Testis (tissue), 3 donors: ENCODE measurements around the gene SCGB3A2. TPM values are rescaled to one million over a fixed set of nuclear protein-coding genes. Genes with fewer than 3 reads are reported as not detected.

Source experiments
- DNase-seq: peaks from one replicate; pipeline ENCODE4 v3.0.0-alpha.2; 2019
- H3K27ac ChIP-seq, 2 donors: fragments of 200-600 bp; sonication (generic); one replicate each; pipeline ENCODE4 v1.5.1; 2019
- H3K27me3 ChIP-seq: fragments of 200-600 bp; sonication (generic); one replicate; pipeline ENCODE4 v1.5.1; 2019
- H3K36me3 ChIP-seq: fragments of 200-600 bp; sonication (generic); one replicate; pipeline ENCODE4 v1.5.1; 2017; ENCODE audit warnings: low read depth; ENCODE audit errors: missing control alignments
- H3K4me1 ChIP-seq: fragments of 200-600 bp; sonication (generic); one replicate; pipeline ENCODE4 v1.5.1; 2019
- H3K4me3 ChIP-seq, 2 donors: fragments of 200-600 bp; sonication (generic); one replicate each; pipeline ENCODE4 v1.5.1; 2017 to 2019
- H3K9me3 ChIP-seq: fragments of 200-600 bp; sonication (generic); one replicate; pipeline ENCODE4 v1.5.1; 2017
- CTCF ChIP-seq, 3 experiments: fragments of 450-650 bp in 2 of 3; fragments of 200-600 bp in 1 of 3; sonication (generic) in 1 of 3; IDR thresholded peaks; one replicate each; pipeline ENCODE4 v1.5.1; 2016 to 2019; ENCODE audit warnings: antibody characterized with exemption in 3 of 3, mild to moderate bottlenecking in 2 of 3, moderate library complexity in 1 of 3
- POLR2A ChIP-seq: fragments of 450-650 bp; IDR thresholded peaks from one replicate; pipeline ENCODE4 v1.6.1; 2017; ENCODE audit warnings: antibody characterized with exemption, mild to moderate bottlenecking, moderate library complexity
- WGBS, 2 donors: methylation state at CpG; one replicate each; pipeline ENCODE4 v1.1.5; 2018; 5-methylcytosine and 5-hydroxymethylcytosine counted together
- intact Hi-C: fragments of 100-400 bp; cut with DNase I; formaldehyde crosslinking; loops from one replicate; pipeline ENCODE4 v1.15.1; 2023; ENCODE audit warnings: low total_unique reads
- polyA plus RNA-seq: library from polyadenylated mRNA; stranded (reverse); fragments of 350-450 nt; fragmentation: Illumina TruSeq; extraction: RNeasy Lipid Tissue Mini Kit (QIAGEN cat#74804); gene quantifications from one replicate; pipeline ENCODE4 v1.2.3, GENCODE V29; 2014; ENCODE audit warnings: low read depth, low replicate concordance; ENCODE audit not compliant: insufficient read depth
- total RNA-seq, 2 donors: library from RNA; depleted of rRNA; stranded (reverse); fragments of >200 nt; gene quantifications; one replicate each; pipeline ENCODE4 v1.2.3, GENCODE V29; 2016

SCGB3A2 gene
- total and polyA plus RNA-seq, 3 donors from 2014 or later = not detected

DNA sequence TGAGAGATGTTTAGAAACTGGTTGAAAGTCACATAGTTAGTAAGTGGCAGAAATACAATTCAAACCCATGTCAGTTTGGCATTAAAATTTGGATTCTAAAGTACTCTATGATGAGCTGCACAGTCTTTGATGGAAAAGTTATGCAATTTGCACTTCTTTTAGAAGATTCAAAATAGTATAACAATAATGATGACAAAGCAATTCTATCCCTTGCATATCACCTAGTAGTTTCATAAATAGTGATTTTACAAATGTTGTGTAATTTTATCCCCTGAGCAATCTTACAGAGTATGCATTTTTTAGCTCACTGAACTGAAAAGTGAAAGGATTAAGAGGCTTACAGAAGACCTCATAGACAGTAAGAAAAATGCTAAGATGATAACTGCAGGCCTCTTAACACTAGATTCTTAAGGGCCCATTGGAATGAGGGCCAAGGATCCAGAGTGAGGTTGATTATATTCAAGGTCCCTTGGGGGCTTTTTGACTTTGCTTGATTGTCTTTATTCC lies 24.2 kb downstream of the SCGB3A2 start:
- Histone ChIP-seq H3K36me3 (no peaks in the 10 kb centered on the region), H3K27me3 (no peaks in the 10 kb centered on the region), H3K4me3 (no peak overlapping the region), H3K9me3 (no peaks in the 10 kb centered on the region), H3K27ac (no peak overlapping the region), H3K4me1 (no peaks in the 10 kb centered on the region)
- DNase-seq = no peak
- no peak for TF ChIP-seq CTCF (IDR thresholded peaks at IDR 0.05)
- TF ChIP-seq POLR2A = no peak
- intact Hi-C loops = no loop called here

DNA sequence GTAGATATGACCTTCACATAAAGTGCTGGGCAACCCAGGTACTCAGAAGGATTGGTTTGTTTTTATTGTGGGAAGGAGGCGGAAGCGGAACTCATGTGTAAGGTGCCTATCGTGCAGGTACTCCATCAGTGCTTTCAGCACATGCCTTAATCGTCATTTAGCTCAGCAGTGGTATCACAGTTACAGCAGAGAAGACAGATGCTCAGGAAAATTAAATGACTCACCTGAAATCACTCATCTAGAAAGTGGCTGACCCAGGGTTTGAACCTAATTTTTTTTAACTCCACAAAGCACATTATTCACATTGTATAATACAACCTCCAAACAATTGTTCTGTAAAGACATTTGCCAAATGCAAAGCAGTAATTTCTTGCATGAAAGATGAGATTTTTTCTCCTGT lies 25.6 kb downstream of the SCGB3A2 start:
- WGBS, 2 donors = 87 to 88% methylated on average over 4 of the region's 4 CpGs
- Histone ChIP-seq H3K4me1 (no peaks in the 10 kb centered on the region), H3K27me3 (no peaks in the 10 kb centered on the region), H3K36me3 (no peaks in the 10 kb centered on the region), H3K9me3 (no peaks in the 10 kb centered on the region), H3K4me3 (no peak overlapping the region), H3K27ac (no peak overlapping the region)
- TF ChIP-seq POLR2A (no peak), CTCF (IDR thresholded peaks at IDR 0.05) (no peak)
- intact Hi-C loops = no loop called here
- DNase-seq = no peak

- H3K36me3 ChIP-seq = no peaks in the 10 kb centered on the region
- H3K9me3 ChIP-seq = no peaks in the 10 kb centered on the region
- H3K27ac ChIP-seq = no peak within 1 kb of the TSS
- H3K4me3 ChIP-seq = no peak within 1 kb of the TSS
- TF ChIP-seq POLR2A = no peak
- no peak for TF ChIP-seq CTCF (IDR thresholded peaks at IDR 0.05)
- no peaks in the 10 kb centered on the region for H3K27me3 ChIP-seq
- WGBS, 2 donors = 53 to 70% methylated on average over 8 of the region's 8 CpGs
- no peaks in the 10 kb centered on the region for H3K4me1 ChIP-seq
- no peak for DNase-seq
- intact Hi-C loops = no loop called here
These were observed 28.0 kb downstream of the SCGB3A2 start, which contains the start of gene C5orf46 for GRCh38 chr5:147906326-147907095. Gene C5orf46 (minus strand): TSS chr5:147906538. CDS start chr5:147906501, 37 bp downstream.

- peak; percentile 64 for DNase-seq
- intact Hi-C loops = no loop called here
These were observed 32.9 kb downstream of the SCGB3A2 start for GRCh38 chr5:147911427-147911826.

More at GRCh38 chr5:147911427-147911826, 32.9 kb downstream of the SCGB3A2 start:
- WGBS, 2 donors = 36 to 40% methylated on average over 6 of the region's 6 CpGs
- no peak overlapping the region for H3K4me3 ChIP-seq
- H3K4me1 ChIP-seq = no peaks in the 10 kb centered on the region
- H3K27ac ChIP-seq = no peak overlapping the region
- H3K36me3 ChIP-seq = no peaks in the 10 kb centered on the region
- TF ChIP-seq POLR2A (no peak), CTCF (IDR thresholded peaks at IDR 0.05) (no peak)
- H3K27me3 ChIP-seq = no peaks in the 10 kb centered on the region
- no peaks in the 10 kb centered on the region for H3K9me3 ChIP-seq
